ENCODE results near the gene CRIP2. TPM values are rescaled to one million over a fixed set of nuclear protein-coding genes. Genes with fewer than 3 reads are reported as not detected.

The CRIP2 gene
- total RNA-seq, 1 donor = 8.6 TPM

Other genes with a start within 250 kb of the CRIP2 start
- 42.7 and 52.8 TPM in 2 replicates for gene BTBD6, start 226.3 kb upstream of the CRIP2 start, total RNA-seq
- gene BRF1, start 173.8 kb upstream of the CRIP2 start, total RNA-seq = 32.8 and 41.2 TPM in 2 replicates
- 35.0 and 50.3 TPM in 2 replicates for gene PACS2, start 160.1 kb upstream of the CRIP2 start, total RNA-seq
- gene TEX22, start 76.3 kb upstream of the CRIP2 start, total RNA-seq = under 0.01 and 0.32 TPM in 2 replicates
- gene MTA1, start 55.0 kb upstream of the CRIP2 start, total RNA-seq = 38.0 and 52.7 TPM in 2 replicates
- 1.3 and 2.6 TPM in 2 replicates for gene CRIP1, start 12.1 kb downstream of the CRIP2 start, total RNA-seq
- 7.3 and 8.4 TPM in 2 replicates for gene TEDC1, start 16.4 kb downstream of the CRIP2 start, total RNA-seq
- 2.9 and 5.2 TPM in 2 replicates for gene TMEM121, start 51.8 kb downstream of the CRIP2 start, total RNA-seq

All from fibroblast of villous mesenchyme (primary cell).